Measurements from ENCODE around the gene ZSCAN29.
"Not testable (repeated sequence)": the region's sequence is repeated elsewhere in the genome, so short reads cannot be mapped to it uniquely, and the experiment has no call there.

ZSCAN29 gene

DNA sequence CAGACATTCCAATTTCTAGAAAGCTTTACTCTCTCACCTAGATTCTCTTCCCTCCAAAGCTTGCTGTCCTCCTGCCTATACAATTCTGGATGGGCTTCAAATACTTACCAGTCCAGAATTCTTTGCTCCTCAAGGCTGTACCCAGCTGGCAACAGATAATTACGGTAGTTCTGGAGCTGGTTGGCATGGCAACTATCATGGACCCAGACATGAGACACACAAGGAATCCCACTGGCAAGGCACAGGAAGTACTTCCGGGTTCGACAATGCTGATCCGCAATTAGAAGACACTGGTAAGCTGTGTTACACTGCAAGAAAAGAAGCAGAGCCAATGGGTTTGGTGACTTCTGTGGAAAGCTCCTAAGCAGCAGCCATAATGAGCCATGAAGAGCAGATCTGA is 37.9 kb upstream of the ZSCAN29 start:
- H3K36me3 ChIP-seq (replicated peaks), result peaks cover 58% of the 10 kb centered on the region
- no peaks in the 10 kb centered on the region for H3K27me3 ChIP-seq (replicated peaks)
- in situ Hi-C loops (cut with HindIII; ENCODE audit: low pct_ligation_motif_present, low sequenced_read_pairs), result no loop called here
- no peak for DNase-seq
- no peak overlapping the region for H3K27ac ChIP-seq
- TF ChIP-seq, protein P1, sequence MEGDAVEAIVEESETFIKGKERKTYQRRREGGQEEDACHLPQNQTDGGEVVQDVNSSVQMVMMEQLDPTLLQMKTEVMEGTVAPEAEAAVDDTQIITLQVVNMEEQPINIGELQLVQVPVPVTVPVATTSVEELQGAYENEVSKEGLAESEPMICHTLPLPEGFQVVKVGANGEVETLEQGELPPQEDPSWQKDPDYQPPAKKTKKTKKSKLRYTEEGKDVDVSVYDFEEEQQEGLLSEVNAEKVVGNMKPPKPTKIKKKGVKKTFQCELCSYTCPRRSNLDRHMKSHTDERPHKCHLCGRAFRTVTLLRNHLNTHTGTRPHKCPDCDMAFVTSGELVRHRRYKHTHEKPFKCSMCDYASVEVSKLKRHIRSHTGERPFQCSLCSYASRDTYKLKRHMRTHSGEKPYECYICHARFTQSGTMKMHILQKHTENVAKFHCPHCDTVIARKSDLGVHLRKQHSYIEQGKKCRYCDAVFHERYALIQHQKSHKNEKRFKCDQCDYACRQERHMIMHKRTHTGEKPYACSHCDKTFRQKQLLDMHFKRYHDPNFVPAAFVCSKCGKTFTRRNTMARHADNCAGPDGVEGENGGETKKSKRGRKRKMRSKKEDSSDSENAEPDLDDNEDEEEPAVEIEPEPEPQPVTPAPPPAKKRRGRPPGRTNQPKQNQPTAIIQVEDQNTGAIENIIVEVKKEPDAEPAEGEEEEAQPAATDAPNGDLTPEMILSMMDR (IDR thresholded peaks at IDR 0.05; ENCODE audit: low read depth, low read length, missing control alignments), result no peak
- H3K4me3 ChIP-seq (ENCODE audit: low read depth, low read length), result no peak overlapping the region

DNA sequence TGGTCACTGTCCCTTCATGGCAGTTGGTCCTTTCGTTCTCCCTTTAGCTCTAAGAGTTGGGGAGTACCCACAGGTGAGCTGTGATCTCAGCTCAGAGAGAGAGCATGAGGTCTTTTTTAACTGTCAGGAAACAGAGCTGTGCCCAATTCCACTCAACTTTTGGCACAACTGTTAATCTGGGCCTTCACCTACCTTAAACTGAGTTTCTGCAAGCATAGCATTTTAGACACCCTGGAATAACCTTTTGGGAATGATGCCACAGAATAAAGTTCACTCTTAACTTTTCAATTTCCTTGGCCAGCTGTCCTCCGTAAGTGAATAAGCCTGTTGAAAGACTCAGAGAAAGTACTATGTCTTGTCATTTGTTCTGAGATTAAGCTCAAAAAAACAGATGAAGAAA is 36.0 kb upstream of the ZSCAN29 start:
- in situ Hi-C loops (cut with HindIII; ENCODE audit: low pct_ligation_motif_present, low sequenced_read_pairs), result no loop called here
- TF ChIP-seq, protein P1 (IDR thresholded peaks at IDR 0.05; ENCODE audit: low read depth, low read length, missing control alignments), result no peak
- Histone ChIP-seq H3K27ac (no peak overlapping the region), H3K4me3 (ENCODE audit: low read depth, low read length) (no peak overlapping the region), H3K27me3 (replicated peaks) (no peaks in the 10 kb centered on the region), H3K36me3 (replicated peaks) (peaks cover 57% of the 10 kb centered on the region)
- no peak for DNase-seq

DNA sequence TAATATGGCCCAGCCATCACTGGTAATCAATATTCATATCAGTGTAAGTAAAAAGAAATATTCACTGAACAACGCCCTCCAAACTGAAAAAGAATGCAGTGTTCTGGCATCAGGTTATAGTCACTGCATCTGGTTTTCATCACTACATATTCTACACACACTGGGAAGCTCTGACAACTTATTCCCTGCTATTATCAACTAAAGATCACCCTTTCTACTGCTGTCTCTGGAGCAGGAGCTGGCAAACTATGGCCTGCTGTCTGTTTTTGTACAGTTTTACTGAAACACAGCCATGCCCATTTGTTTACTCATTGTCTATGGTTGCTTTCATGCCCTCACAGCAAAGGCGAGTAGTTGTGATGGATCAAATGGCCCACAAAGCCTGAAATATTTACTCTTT is 35.3 kb upstream of the ZSCAN29 start:
- TF ChIP-seq, protein P1 (IDR thresholded peaks at IDR 0.05; ENCODE audit: low read depth, low read length, missing control alignments), result no peak
- no peak overlapping the region for H3K27ac ChIP-seq

DNA sequence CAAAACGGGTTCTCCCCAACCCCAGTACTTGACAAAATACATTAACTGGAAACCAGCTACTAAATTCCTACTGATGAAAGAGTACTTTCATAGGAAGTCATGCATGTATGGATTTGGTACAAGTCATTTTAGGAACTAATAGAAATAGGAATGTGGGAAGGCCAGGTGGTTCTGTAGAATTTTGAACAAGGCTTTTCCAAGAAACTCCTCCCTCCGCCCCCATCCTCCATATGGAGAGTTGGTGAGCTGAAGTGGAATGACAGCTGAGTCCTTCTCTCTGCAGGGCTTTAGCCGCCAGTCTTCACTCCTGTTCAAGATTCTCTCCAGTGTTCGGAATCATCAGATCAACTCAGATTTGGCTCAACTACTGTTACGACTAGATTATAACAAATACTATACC is 33.3 kb upstream of the ZSCAN29 start:
- Histone ChIP-seq H3K4me3 (ENCODE audit: low read depth, low read length) (no peak overlapping the region), H3K36me3 (replicated peaks) (peaks cover 63% of the 10 kb centered on the region), H3K27ac (no peak overlapping the region), H3K27me3 (replicated peaks) (no peaks in the 10 kb centered on the region)
- in situ Hi-C loops (cut with HindIII; ENCODE audit: low pct_ligation_motif_present, low sequenced_read_pairs), result no loop called here
- DNase-seq, result no peak
- TF ChIP-seq, protein P1 (IDR thresholded peaks at IDR 0.05; ENCODE audit: low read depth, low read length, missing control alignments), result no peak

More for the DNA sequence above, 35.3 kb upstream of the ZSCAN29 start:
- no peaks in the 10 kb centered on the region for H3K27me3 ChIP-seq (replicated peaks)
- in situ Hi-C loops (cut with HindIII; ENCODE audit: low pct_ligation_motif_present, low sequenced_read_pairs), result no loop called here
- DNase-seq, result no peak
- H3K36me3 ChIP-seq (replicated peaks), result peaks cover 60% of the 10 kb centered on the region
- no peak overlapping the region for H3K4me3 ChIP-seq (ENCODE audit: low read depth, low read length)

DNA sequence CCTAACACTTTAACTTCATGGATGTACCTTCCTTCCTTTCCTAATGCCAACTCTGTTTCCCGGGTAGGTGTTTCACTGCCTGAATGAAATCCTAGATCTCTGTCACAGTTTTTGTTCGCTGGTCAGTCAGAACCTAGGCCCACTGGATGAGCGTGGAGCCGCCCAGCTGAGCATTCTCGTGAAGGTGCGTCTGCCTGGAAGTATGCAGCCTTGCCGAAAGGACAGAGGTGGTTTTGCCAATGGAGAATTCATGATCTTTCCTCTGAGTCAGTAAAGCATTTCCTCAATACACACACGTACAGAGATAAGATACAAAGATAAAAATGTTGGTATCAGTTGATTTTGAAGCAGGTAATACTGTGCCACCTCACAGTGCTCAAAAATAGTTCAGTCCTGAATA is 32.8 kb upstream of the ZSCAN29 start:
- DNase-seq, result no peak
- in situ Hi-C loops (cut with HindIII; ENCODE audit: low pct_ligation_motif_present, low sequenced_read_pairs), result no loop called here
- Histone ChIP-seq H3K4me3 (ENCODE audit: low read depth, low read length) (no peak overlapping the region), H3K27me3 (replicated peaks) (no peaks in the 10 kb centered on the region), H3K27ac (no peak overlapping the region), H3K36me3 (replicated peaks) (peaks cover 61% of the 10 kb centered on the region)
- TF ChIP-seq, protein P1 (IDR thresholded peaks at IDR 0.05; ENCODE audit: low read depth, low read length, missing control alignments), result no peak

DNA sequence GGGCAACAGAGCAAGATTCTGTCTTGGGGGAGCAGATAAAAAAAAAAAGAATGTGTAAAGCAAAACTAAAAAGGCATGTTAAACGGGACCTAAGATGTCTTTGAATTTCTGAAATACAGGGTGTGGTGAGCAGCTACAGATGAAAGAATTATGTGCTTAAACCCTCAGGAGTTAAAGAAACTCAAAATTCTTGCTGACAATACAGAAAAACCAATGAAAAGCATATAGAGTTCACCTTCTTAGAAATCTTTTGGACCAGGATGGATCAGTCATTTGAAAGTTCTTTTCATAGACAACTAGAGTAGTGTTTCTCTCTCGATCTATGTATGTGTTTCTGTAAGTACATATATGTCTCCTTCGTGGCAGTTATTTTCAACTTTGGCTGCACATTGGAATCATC is 31.4 kb upstream of the ZSCAN29 start:
- in situ Hi-C loops (cut with HindIII; ENCODE audit: low pct_ligation_motif_present, low sequenced_read_pairs), result no loop called here
- no peak for DNase-seq
- Histone ChIP-seq H3K27ac (no peak overlapping the region), H3K27me3 (replicated peaks) (no peaks in the 10 kb centered on the region), H3K4me3 (ENCODE audit: low read depth, low read length) (no peak overlapping the region), H3K36me3 (replicated peaks) (peaks cover 51% of the 10 kb centered on the region)
- TF ChIP-seq, protein P1 (IDR thresholded peaks at IDR 0.05; ENCODE audit: low read depth, low read length, missing control alignments), result no peak

DNA sequence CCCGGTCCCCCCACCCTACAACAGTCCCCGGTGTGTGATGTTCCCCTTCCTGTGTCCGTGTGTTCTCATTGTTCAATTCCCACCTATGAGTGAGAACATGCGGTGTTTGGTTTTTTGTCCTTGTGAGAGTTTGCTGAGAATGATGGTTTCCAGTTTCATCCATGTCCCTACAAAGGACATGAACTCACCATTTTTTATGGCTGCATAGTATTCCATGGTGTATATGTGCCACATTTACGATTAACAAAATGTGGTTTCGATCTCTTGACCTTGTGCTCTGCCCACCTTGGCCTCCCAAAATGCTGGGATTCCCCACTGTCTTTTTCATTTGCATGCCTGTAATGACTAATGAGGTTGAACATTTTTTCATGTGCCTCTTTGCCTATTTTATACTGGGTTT is 22.7 kb upstream of the ZSCAN29 start:
- in situ Hi-C loops (cut with HindIII; ENCODE audit: low pct_ligation_motif_present, low sequenced_read_pairs); DNase-seq; H3K4me3 ChIP-seq (ENCODE audit: low read depth, low read length); H3K36me3 ChIP-seq (replicated peaks); H3K27me3 ChIP-seq (replicated peaks); H3K27ac ChIP-seq: not testable (repeated sequence)

Data from brain microvascular endothelial cell (primary cell).